Heart left ventricle (tissue), 16 donors: ENCODE data around the gene CHRNG. TPM values are rescaled to one million over a fixed set of nuclear protein-coding genes. Genes with fewer than 3 reads are reported as not detected.

ENCODE experiments used
- ATAC-seq, 4 donors: fragments of 200-7000 bp; cut with Tn5 transposase; one replicate each; pipeline ENCODE4 v1.9.1; 2020 to 2022; ENCODE audit warnings: moderate library complexity in 4 of 4, mild to moderate bottlenecking in 3 of 4, moderate number of reproducible peaks in 1 of 4
- DNase-seq, 5 donors: peaks; one replicate each; pipeline ENCODE4 v3.0.0-alpha.2; 2020
- H3K27ac ChIP-seq, 12 donors: fragments of 200-600 bp; sonication (generic) in 4 of 12; one replicate each; pipeline versions ENCODE4 v1.5.0 to v1.8.0; 2016 to 2022; ENCODE audit warnings: mild to moderate bottlenecking in 2 of 12
- H3K27me3 ChIP-seq, 9 donors: fragments of 200-600 bp; sonication (generic) in 2 of 9; one replicate each; pipeline versions ENCODE4 v1.5.1 to v1.8.0; 2016 to 2022; ENCODE audit warnings: mild to moderate bottlenecking in 3 of 9
- H3K36me3 ChIP-seq, 9 donors: fragments of 200-600 bp; sonication (generic) in 2 of 9; one replicate each; pipeline versions ENCODE4 v1.5.0 to v1.8.0; 2018 to 2022; ENCODE audit warnings: mild to moderate bottlenecking in 2 of 9
- H3K4me1 ChIP-seq, 12 donors: fragments of 200-600 bp; sonication (generic) in 4 of 12; one replicate each; pipeline versions ENCODE4 v1.5.0 to v1.8.0; 2016 to 2022; ENCODE audit warnings: mild to moderate bottlenecking in 3 of 12
- H3K4me3 ChIP-seq, 12 donors: fragments of 200-600 bp; sonication (generic) in 4 of 12; one replicate each; pipeline versions ENCODE4 v1.5.0 to v1.8.0; 2017 to 2022; ENCODE audit warnings: mild to moderate bottlenecking in 9 of 12, moderate library complexity in 4 of 12
- H3K9me3 ChIP-seq, 12 donors: fragments of 200-600 bp; sonication (generic) in 4 of 12; one replicate each; pipeline versions ENCODE4 v1.5.0 to v1.8.0; 2016 to 2022; ENCODE audit warnings: mild to moderate bottlenecking in 1 of 12
- POLR2A ChIP-seq, 2 donors: fragments of 450-650 bp; IDR thresholded peaks; one replicate each; pipeline ENCODE4 v1.6.1; 2017; ENCODE audit warnings: antibody characterized with exemption in 2 of 2, mild to moderate bottlenecking in 2 of 2, moderate library complexity in 2 of 2
- WGBS, 4 donors: extraction: QIAGEN DNeasy Blood & Tissue Kit in 2 of 4; methylation state at CpG; one replicate each; pipeline versions ENCODE4 v1.1.5 to v1.1.7; 2013 to 2018; 5-methylcytosine and 5-hydroxymethylcytosine counted together
- intact Hi-C, 10 donors: fragments of 100-400 bp; cut with DNase I; formaldehyde crosslinking; loops; one replicate each; pipeline versions ENCODE4 v1.11.1 to v1.14.2; 2022
- polyA plus RNA-seq, 2 donors: library from polyadenylated mRNA; stranded (reverse); fragments of 200-250 nt; gene quantifications; one replicate each; pipeline ENCODE4 v1.2.3, GENCODE V29; 2013
- total RNA-seq, 9 donors: library from RNA; depleted of rRNA in 2 of 9; stranded (reverse); fragments of >200 nt in 2 of 9; fragmentation: NEBNext Ultra II Directional in 3 of 9; extraction: Animal tissue kit (Norgen Biotek cat#: 25700) in 3 of 9; gene quantifications; one replicate each; pipeline versions ENCODE4 v1.1.0 to v1.2.4, GENCODE V29; 2016 to 2023
- TF ChIP-seq, protein P1 (sequence below), 12 donors: fragments of 200-600 bp; sonication (generic) in 4 of 12; IDR thresholded peaks; one replicate each; pipeline versions ENCODE4 v1.5.0 to v1.8.0; 2018 to 2022; ENCODE audit warnings: antibody characterized with exemption in 12 of 12, mild to moderate bottlenecking in 5 of 12
- donor health status: ischemic (EF 13 %, LVEDD 7.1; RV severe dilation, severe dysfunction).
- donor health status: healthy with polysubstance abuse.
- donor health status: DM: no; HTN: yes; CAD: no.
- donor health status: DM: no; HTN: no; CAD: no.
- donor health status: ischemic (EF 25% LVEDD 6.9; RV normal size, moderate dysfunction).
- donor health status: ischemic (EF 25% LVEDD 5.7; RV mildly dilated, moderate dysfunction).
- donor health status: healthy.
- donor health status: DM: yes; HTN: yes; CAD: no.
- donor health status: ischemic (EF 35%, LVEDD 5.7; RV mildly dilated, moderate dysfunction).
- donor health status: nonischemic (EF 11% LVEDD 7.7; RV severe dilation, severe dysfunction).
- donor health status: DM: yes; HTN: yes; CAD: no.
- donor health status: PGD.
- donor health status: ischemic (EF 29% LVEDD 5.4; RV normal size, mild dysfunction).
- donor health status: nonischemic (EF 23%, LVEDD 6.1; RV moderate dilation, normal function).

The CHRNG gene
- total and polyA plus RNA-seq, 11 donors = not detected

DNA sequence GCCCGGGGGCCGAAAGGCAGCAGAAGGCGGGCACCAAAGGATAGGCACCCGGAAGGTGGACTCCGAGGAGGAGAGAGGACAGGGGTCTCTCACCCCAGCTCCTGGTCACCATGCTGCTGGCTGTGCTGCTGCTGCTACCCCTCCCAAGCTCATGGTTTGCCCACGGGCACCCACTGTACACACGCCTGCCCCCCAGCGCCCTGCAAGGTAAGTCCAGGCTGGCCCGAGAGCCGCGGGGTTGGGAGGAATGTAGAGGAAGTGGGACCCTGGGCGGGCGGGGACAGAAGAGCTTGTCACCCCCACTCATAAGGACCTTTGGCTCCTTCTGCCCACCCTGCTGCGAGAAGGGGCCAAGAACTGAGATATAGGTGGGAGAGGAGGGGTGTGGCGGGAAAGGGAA, 19.0 kb upstream of the CHRNG start:
- Histone ChIP-seq H3K9me3 (no peaks in the 10 kb centered on the region), H3K27me3 (peaks cover 30 to 70% (median 47%) of the 10 kb centered on the region in 9 donors), H3K4me3 (no peak overlapping the region), H3K27ac (no peak overlapping the region), H3K4me1 (peaks cover 0 to 38% (median 20%) of the 10 kb centered on the region in 12 donors), H3K36me3 (no peaks in the 10 kb centered on the region)
- TF ChIP-seq, protein P1, sequence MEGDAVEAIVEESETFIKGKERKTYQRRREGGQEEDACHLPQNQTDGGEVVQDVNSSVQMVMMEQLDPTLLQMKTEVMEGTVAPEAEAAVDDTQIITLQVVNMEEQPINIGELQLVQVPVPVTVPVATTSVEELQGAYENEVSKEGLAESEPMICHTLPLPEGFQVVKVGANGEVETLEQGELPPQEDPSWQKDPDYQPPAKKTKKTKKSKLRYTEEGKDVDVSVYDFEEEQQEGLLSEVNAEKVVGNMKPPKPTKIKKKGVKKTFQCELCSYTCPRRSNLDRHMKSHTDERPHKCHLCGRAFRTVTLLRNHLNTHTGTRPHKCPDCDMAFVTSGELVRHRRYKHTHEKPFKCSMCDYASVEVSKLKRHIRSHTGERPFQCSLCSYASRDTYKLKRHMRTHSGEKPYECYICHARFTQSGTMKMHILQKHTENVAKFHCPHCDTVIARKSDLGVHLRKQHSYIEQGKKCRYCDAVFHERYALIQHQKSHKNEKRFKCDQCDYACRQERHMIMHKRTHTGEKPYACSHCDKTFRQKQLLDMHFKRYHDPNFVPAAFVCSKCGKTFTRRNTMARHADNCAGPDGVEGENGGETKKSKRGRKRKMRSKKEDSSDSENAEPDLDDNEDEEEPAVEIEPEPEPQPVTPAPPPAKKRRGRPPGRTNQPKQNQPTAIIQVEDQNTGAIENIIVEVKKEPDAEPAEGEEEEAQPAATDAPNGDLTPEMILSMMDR (IDR thresholded peaks at IDR 0.05) = no peak
- TF ChIP-seq POLR2A (IDR thresholded peaks at IDR 0.05) = no peak
- ATAC-seq = no peak
- 74 to 82% (median 80%) methylated on average over 14 to 15 of the region's 15 CpGs for WGBS, 4 donors
- intact Hi-C loops = loop anchor here (2.0 to 10.0 kb wide), 7 partner anchors 68 to 616 kb away; no protein-coding TSS in a partner anchor
- no peak for DNase-seq

DNA sequence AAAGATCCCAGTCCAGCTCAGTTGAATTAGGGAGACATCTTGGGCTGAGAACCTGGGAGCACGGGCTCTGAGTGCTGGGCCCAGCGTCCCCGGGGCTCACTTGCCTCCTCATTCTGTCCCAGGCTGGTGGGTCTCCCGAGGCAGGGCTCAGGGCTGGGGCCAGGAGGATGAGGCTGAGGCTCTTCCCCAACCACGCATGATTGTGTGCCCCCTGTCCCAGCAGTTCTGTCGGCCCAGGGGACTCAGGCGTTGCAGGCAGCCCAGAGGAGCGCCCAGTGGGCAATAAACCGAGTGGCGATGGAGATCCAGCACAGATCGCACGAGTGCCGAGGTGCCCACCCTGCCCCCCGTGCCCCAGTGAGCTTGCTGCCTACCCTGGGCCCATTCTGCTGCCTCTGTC, 18.4 kb upstream of the CHRNG start:
- Histone ChIP-seq H3K36me3 (no peaks in the 10 kb centered on the region), H3K4me3 (no peak overlapping the region), H3K27ac (no peak overlapping the region), H3K27me3 (peaks cover 30 to 72% (median 47%) of the 10 kb centered on the region in 9 donors), H3K4me1 (peaks cover 0 to 44% (median 21%) of the 10 kb centered on the region in 12 donors), H3K9me3 (no peaks in the 10 kb centered on the region)
- no peak for ATAC-seq
- intact Hi-C loops = loop anchor here (2.0 to 10.0 kb wide), 7 partner anchors 69 to 616 kb away; no protein-coding TSS in a partner anchor
- 86 to 97% (median 91%) methylated on average over 7 to 14 of the region's 14 CpGs for WGBS, 4 donors
- no peak for DNase-seq
- no peak for TF ChIP-seq POLR2A (IDR thresholded peaks at IDR 0.05)
- TF ChIP-seq, protein P1 (IDR thresholded peaks at IDR 0.05) = no peak

DNA sequence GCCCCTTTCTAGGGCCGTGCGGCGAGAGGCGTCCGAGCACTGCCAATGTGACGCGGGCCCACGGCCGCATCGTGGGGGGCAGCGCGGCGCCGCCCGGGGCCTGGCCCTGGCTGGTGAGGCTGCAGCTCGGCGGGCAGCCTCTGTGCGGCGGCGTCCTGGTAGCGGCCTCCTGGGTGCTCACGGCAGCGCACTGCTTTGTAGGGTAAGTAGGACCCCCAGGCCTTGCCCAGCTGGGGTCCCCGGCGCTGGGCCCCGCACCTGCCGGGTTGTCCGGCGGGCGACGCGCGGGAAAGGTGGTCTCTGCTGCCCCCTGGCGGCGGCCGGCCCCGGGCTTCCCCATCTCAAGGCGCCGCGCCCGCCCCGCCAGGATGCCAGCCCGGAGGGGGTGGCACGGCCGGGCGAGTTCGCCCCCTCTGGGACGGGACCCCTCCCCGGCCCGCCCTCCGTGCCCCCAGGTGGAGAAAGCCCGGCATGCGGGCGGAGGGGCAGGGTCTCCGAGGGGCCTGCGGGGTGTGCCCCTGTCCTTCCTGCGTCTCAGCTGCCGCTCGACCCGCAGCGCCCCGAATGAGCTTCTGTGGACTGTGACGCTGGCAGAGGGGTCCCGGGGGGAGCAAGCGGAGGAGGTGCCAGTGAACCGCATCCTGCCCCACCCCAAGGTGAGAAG, 17.4 kb upstream of the CHRNG start:
- intact Hi-C loops = loop anchor here (2.0 to 10.0 kb wide), 7 partner anchors 70 to 617 kb away; no protein-coding TSS in a partner anchor
- no peaks in the 10 kb centered on the region for H3K9me3 ChIP-seq
- no peak for TF ChIP-seq POLR2A (IDR thresholded peaks at IDR 0.05)
- TF ChIP-seq, protein P1 (IDR thresholded peaks at IDR 0.05) = peak; percentile 79 to 96 (median 90)
- ATAC-seq (peak in 2 of 4 donors; percentile 35 to 61), DNase-seq (peak; percentile 39 to 83 (median 52))
- peaks cover 0 to 44% (median 21%) of the 10 kb centered on the region in 12 donors for H3K4me1 ChIP-seq
- peak overlapping the region in 10 of 12 donors; percentile 3 to 40 (median 16) for H3K4me3 ChIP-seq
- no peak overlapping the region for H3K27ac ChIP-seq
- peaks cover 30 to 72% (median 47%) of the 10 kb centered on the region in 9 donors for H3K27me3 ChIP-seq
- H3K36me3 ChIP-seq = no peaks in the 10 kb centered on the region
- 4 to 13% (median 6%) methylated on average over 5 to 66 of the region's 66 CpGs for WGBS, 4 donors

DNA sequence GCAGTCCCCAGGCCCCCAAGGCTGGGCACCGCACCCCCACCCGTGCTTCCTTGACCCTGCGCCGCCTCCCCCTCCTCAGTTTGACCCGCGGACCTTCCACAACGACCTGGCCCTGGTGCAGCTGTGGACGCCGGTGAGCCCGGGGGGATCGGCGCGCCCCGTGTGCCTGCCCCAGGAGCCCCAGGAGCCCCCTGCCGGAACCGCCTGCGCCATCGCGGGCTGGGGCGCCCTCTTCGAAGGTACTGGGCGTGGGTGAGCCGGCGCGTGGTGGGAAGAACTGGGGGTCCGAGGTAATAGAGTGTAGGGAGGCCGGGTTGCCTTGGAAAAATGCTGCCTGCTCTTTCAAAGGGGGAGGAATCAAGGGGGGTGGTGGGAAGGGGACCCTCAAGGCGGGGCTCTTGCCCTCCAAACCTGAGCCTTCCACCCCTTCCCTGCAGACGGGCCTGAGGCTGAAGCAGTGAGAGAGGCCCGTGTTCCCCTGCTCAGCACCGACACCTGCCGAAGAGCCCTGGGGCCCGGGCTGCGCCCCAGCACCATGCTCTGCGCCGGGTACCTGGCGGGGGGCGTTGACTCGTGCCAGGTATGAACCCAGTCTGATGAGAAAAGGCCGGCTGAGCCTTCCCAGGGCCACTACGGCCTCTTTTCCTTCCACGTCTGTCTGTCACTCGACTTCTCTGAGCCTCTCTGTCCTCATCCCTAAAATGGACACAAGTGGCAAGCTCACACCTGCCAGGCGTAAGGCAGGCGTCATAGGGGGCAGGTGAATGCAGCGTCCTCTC, 16.7 kb upstream of the CHRNG start:
- no peak overlapping the region for H3K27ac ChIP-seq
- no peak for DNase-seq
- H3K27me3 ChIP-seq = peaks cover 30 to 69% (median 47%) of the 10 kb centered on the region in 9 donors

More for the DNA sequence above, 16.7 kb upstream of the CHRNG start:
- no peaks in the 10 kb centered on the region for H3K36me3 ChIP-seq
- peak overlapping the region in 6 of 12 donors; percentile 7 to 40 (median 24) for H3K4me3 ChIP-seq
- no peaks in the 10 kb centered on the region for H3K9me3 ChIP-seq
- ATAC-seq = no peak
- WGBS, 4 donors = 18 to 24% (median 23%) methylated on average over 16 to 46 of the region's 46 CpGs
- H3K4me1 ChIP-seq = peaks cover 0 to 44% (median 21%) of the 10 kb centered on the region in 12 donors
- intact Hi-C loops = loop anchor here (2.0 to 10.0 kb wide), 6 partner anchors 71 to 618 kb away; no protein-coding TSS in a partner anchor
- TF ChIP-seq POLR2A (IDR thresholded peaks at IDR 0.05) = no peak
- TF ChIP-seq, protein P1 (IDR thresholded peaks at IDR 0.05) = no peak
